WTC11 (cell line): ENCODE data around the gene CADM1. TPM values are rescaled to one million over a fixed set of nuclear protein-coding genes. Genes with fewer than 3 reads are reported as not detected.

Source experiments
- ATAC-seq: fragments of 200-7000 bp; cut with Tn5 transposase; 2 replicates; pipeline ENCODE4 v1.10.0; 2021; ENCODE audit warnings: mild to moderate bottlenecking, moderate library complexity
- CTCF ChIA-PET: fragments of 300-600 bp; sonication (Branson Sonifier 250); formaldehyde crosslinking; loops from one replicate; lab custom pipeline; 2021; ENCODE audit warnings: antibody characterized with exemption; lab: Charles Lee
- POLR2A ChIA-PET: fragments of 350-600 bp; sonication (Branson Sonifier 250); formaldehyde crosslinking; loops from one replicate; lab custom pipeline; 2021; ENCODE audit warnings: antibody characterized with exemption; lab: Charles Lee
- DNase-seq: peaks from one replicate; pipeline ENCODE4 v3.0.0; 2021; ENCODE audit warnings: low spot score
- H3K27ac Mint-ChIP-seq: 2 replicates; pipeline ENCODE4 v1.8.0; 2021; ENCODE audit warnings: mixed read lengths
- H3K27me3 Mint-ChIP-seq: 2 replicates; pipeline ENCODE4 v1.8.0; 2021; ENCODE audit warnings: low read depth, mild to moderate bottlenecking, moderate library complexity, mixed read lengths
- H3K36me3 Mint-ChIP-seq: 2 replicates; pipeline ENCODE4 v1.8.0; 2021; ENCODE audit warnings: mixed read lengths
- H3K4me1 Mint-ChIP-seq: 2 replicates; pipeline ENCODE4 v1.8.0; 2022; ENCODE audit warnings: mixed read lengths
- H3K4me3 Mint-ChIP-seq: 2 replicates; pipeline ENCODE4 v1.8.0; 2021; ENCODE audit warnings: mild to moderate bottlenecking, moderate library complexity, mixed read lengths
- H3K9me3 Mint-ChIP-seq: 2 replicates; pipeline ENCODE4 v1.8.0; 2021; ENCODE audit warnings: mixed read lengths
- AFF4 ChIP-seq: sonication (generic); formaldehyde crosslinking; IDR thresholded peaks from 2 replicates; pipeline ENCODE4 v1.8.1; 2023; ENCODE audit warnings: mild to moderate bottlenecking, missing genetic modification reagents, borderline replicate concordance
- ATF1 ChIP-seq: sonication (generic); formaldehyde crosslinking; IDR thresholded peaks from 2 replicates; pipeline ENCODE4 v1.8.1; 2023; ENCODE audit warnings: mild to moderate bottlenecking, moderate library complexity, missing genetic modification reagents
- CDX4 ChIP-seq: fragments of 250-450 bp; sonication (Bioruptor Pico); IDR thresholded peaks from 2 replicates; pipeline ENCODE4 v1.9.0; 2021; ENCODE audit warnings: moderate library complexity, mild to moderate bottlenecking, inconsistent platforms, borderline replicate concordance
- CREM ChIP-seq: sonication (generic); formaldehyde crosslinking; IDR thresholded peaks from 2 replicates; pipeline ENCODE4 v1.8.1; 2022; ENCODE audit warnings: mild to moderate bottlenecking, missing genetic modification reagents, moderate library complexity
- E2F1 ChIP-seq: sonication (generic); formaldehyde crosslinking; IDR thresholded peaks from 2 replicates; pipeline ENCODE4 v1.8.0; 2022; ENCODE audit warnings: mild to moderate bottlenecking, missing genetic modification reagents
- FOXP1 ChIP-seq: sonication (generic); formaldehyde crosslinking; IDR thresholded peaks from 2 replicates; pipeline ENCODE4 v1.8.0; 2022; ENCODE audit warnings: missing genetic modification reagents, mild to moderate bottlenecking, moderate library complexity, borderline replicate concordance
- NR3C1 ChIP-seq: sonication (generic); formaldehyde crosslinking; conservative IDR thresholded peaks from 2 replicates; pipeline ENCODE4 v1.8.1; 2023; ENCODE audit warnings: low read depth, mild to moderate bottlenecking, missing genetic modification reagents
- RORB ChIP-seq: fragments of 250-450 bp; sonication (Bioruptor Pico); IDR thresholded peaks from 2 replicates; pipeline ENCODE4 v1.9.0; 2021; ENCODE audit warnings: mild to moderate bottlenecking
- SOX15 ChIP-seq: fragments of 250-450 bp; sonication (Bioruptor Pico); IDR thresholded peaks from 2 replicates; pipeline ENCODE4 v1.9.0; 2021; ENCODE audit warnings: mild to moderate bottlenecking
- SP1 ChIP-seq: sonication (generic); formaldehyde crosslinking; conservative IDR thresholded peaks from 2 replicates; pipeline ENCODE4 v1.8.1; 2022; ENCODE audit warnings: missing genetic modification reagents
- TEAD4 ChIP-seq: sonication (generic); formaldehyde crosslinking; IDR thresholded peaks from 2 replicates; pipeline ENCODE4 v1.8.0; 2022; ENCODE audit warnings: mild to moderate bottlenecking, missing genetic modification reagents
- USF1 ChIP-seq: sonication (generic); formaldehyde crosslinking; IDR thresholded peaks from 2 replicates; pipeline ENCODE4 v1.8.0; 2022; ENCODE audit warnings: mild to moderate bottlenecking, missing genetic modification reagents
- ZBTB43 ChIP-seq: sonication (generic); formaldehyde crosslinking; IDR thresholded peaks from 2 replicates; pipeline ENCODE4 v1.8.1; 2023; ENCODE audit warnings: mild to moderate bottlenecking, missing genetic modification reagents
- ZNF317 ChIP-seq: sonication (generic); formaldehyde crosslinking; IDR thresholded peaks from 2 replicates; pipeline ENCODE4 v1.8.1; 2023; ENCODE audit warnings: low read depth, mild to moderate bottlenecking, moderate library complexity, missing genetic modification reagents, borderline replicate concordance
- ZNF416 ChIP-seq: fragments of 250-450 bp; sonication (Bioruptor Pico); IDR thresholded peaks from 2 replicates; pipeline ENCODE4 v1.9.0; 2021; ENCODE audit warnings: mild to moderate bottlenecking, inconsistent platforms
- ZNF671 ChIP-seq: fragments of 250-450 bp; sonication (Bioruptor Pico); IDR thresholded peaks from 2 replicates; pipeline ENCODE4 v1.8.0; 2021; ENCODE audit warnings: mild to moderate bottlenecking
- total RNA-seq: library from RNA; stranded (reverse); gene quantifications from 3 replicates; pipeline ENCODE4 v1.2.3, GENCODE V29; 2021
- TF ChIP-seq, protein P1 (sequence below): sonication (generic); formaldehyde crosslinking; IDR thresholded peaks from 2 replicates; pipeline ENCODE4 v1.8.1; 2022; ENCODE audit warnings: mild to moderate bottlenecking, missing genetic modification reagents, moderate library complexity, borderline replicate concordance
- TF ChIP-seq, protein P2 (sequence below): fragments of 250-450 bp; sonication (Bioruptor Pico); IDR thresholded peaks from 2 replicates; pipeline ENCODE4 v1.9.0; 2021; ENCODE audit warnings: mild to moderate bottlenecking, borderline replicate concordance
- TF ChIP-seq, protein P3 (sequence below): sonication (generic); formaldehyde crosslinking; IDR thresholded peaks from 2 replicates; pipeline ENCODE4 v1.8.0; 2023; ENCODE audit warnings: mild to moderate bottlenecking, missing genetic modification reagents

Gene CADM1
- total RNA-seq, 1 experiment from 2014 or later: 26.8 TPM

DNA sequence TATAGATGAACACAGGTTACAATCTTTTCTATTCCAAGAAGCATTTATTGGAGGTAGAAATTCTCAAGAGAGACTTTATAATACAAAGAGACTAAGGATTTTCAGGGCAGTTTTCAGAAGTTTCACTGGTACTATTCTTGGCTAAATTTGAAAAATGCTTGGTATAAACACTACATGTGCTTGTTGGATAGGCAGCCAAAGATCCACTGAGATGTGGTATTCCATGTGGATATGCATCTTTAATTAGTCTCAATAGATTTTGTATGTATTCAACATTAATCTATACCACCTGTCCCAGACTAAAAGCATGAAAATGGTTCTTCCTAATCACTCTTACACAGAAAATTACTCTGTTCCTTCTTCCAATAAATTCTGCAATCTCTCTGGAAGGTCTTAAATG lies 232.6 kb downstream of the CADM1 start:
- ChIA-PET POLR2A (no interaction called here), CTCF (no interaction called here)
- Mint-ChIP-seq H3K27ac (no peak overlapping the region), H3K9me3 (no peaks in the 10 kb centered on the region), H3K4me1 (peaks cover 18% of the 10 kb centered on the region), H3K27me3 (peaks cover 2% of the 10 kb centered on the region; the same call in 1 of the 2 replicates), H3K36me3 (no peaks in the 10 kb centered on the region), H3K4me3 (no peak overlapping the region)
- TF ChIP-seq CDX4 (CRISPR knock-in tag) (no peak), TEAD4 (CRISPR knock-in tag) (no peak), RORB (CRISPR knock-in tag) (no peak), FOXP1 (CRISPR knock-in tag) (no peak), E2F1 (CRISPR knock-in tag) (no peak), SP1 (CRISPR knock-in tag) (no peak), AFF4 (CRISPR knock-in tag) (no peak), CREM (CRISPR knock-in tag) (no peak), ZNF317 (CRISPR knock-in tag) (no peak), USF1 (CRISPR knock-in tag) (no peak), NR3C1 (no peak), ATF1 (CRISPR knock-in tag) (no peak), ZNF671 (CRISPR knock-in tag) (no peak), ZNF416 (CRISPR knock-in tag) (no peak), SOX15 (no peak), ZBTB43 (CRISPR knock-in tag) (no peak)
- TF ChIP-seq, protein P1, sequence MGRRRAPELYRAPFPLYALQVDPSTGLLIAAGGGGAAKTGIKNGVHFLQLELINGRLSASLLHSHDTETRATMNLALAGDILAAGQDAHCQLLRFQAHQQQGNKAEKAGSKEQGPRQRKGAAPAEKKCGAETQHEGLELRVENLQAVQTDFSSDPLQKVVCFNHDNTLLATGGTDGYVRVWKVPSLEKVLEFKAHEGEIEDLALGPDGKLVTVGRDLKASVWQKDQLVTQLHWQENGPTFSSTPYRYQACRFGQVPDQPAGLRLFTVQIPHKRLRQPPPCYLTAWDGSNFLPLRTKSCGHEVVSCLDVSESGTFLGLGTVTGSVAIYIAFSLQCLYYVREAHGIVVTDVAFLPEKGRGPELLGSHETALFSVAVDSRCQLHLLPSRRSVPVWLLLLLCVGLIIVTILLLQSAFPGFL (CRISPR knock-in tag): no peak
- TF ChIP-seq, protein P2, sequence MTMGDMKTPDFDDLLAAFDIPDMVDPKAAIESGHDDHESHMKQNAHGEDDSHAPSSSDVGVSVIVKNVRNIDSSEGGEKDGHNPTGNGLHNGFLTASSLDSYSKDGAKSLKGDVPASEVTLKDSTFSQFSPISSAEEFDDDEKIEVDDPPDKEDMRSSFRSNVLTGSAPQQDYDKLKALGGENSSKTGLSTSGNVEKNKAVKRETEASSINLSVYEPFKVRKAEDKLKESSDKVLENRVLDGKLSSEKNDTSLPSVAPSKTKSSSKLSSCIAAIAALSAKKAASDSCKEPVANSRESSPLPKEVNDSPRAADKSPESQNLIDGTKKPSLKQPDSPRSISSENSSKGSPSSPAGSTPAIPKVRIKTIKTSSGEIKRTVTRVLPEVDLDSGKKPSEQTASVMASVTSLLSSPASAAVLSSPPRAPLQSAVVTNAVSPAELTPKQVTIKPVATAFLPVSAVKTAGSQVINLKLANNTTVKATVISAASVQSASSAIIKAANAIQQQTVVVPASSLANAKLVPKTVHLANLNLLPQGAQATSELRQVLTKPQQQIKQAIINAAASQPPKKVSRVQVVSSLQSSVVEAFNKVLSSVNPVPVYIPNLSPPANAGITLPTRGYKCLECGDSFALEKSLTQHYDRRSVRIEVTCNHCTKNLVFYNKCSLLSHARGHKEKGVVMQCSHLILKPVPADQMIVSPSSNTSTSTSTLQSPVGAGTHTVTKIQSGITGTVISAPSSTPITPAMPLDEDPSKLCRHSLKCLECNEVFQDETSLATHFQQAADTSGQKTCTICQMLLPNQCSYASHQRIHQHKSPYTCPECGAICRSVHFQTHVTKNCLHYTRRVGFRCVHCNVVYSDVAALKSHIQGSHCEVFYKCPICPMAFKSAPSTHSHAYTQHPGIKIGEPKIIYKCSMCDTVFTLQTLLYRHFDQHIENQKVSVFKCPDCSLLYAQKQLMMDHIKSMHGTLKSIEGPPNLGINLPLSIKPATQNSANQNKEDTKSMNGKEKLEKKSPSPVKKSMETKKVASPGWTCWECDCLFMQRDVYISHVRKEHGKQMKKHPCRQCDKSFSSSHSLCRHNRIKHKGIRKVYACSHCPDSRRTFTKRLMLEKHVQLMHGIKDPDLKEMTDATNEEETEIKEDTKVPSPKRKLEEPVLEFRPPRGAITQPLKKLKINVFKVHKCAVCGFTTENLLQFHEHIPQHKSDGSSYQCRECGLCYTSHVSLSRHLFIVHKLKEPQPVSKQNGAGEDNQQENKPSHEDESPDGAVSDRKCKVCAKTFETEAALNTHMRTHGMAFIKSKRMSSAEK (CRISPR knock-in tag): no peak
- TF ChIP-seq, protein P3, sequence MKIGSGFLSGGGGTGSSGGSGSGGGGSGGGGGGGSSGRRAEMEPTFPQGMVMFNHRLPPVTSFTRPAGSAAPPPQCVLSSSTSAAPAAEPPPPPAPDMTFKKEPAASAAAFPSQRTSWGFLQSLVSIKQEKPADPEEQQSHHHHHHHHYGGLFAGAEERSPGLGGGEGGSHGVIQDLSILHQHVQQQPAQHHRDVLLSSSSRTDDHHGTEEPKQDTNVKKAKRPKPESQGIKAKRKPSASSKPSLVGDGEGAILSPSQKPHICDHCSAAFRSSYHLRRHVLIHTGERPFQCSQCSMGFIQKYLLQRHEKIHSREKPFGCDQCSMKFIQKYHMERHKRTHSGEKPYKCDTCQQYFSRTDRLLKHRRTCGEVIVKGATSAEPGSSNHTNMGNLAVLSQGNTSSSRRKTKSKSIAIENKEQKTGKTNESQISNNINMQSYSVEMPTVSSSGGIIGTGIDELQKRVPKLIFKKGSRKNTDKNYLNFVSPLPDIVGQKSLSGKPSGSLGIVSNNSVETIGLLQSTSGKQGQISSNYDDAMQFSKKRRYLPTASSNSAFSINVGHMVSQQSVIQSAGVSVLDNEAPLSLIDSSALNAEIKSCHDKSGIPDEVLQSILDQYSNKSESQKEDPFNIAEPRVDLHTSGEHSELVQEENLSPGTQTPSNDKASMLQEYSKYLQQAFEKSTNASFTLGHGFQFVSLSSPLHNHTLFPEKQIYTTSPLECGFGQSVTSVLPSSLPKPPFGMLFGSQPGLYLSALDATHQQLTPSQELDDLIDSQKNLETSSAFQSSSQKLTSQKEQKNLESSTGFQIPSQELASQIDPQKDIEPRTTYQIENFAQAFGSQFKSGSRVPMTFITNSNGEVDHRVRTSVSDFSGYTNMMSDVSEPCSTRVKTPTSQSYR (CRISPR knock-in tag): no peak
- ATAC-seq: no peak
- no peak for DNase-seq
